Spleen (tissue), 7 donors: Measurements from ENCODE around the gene UBASH3B.

Experiments
- CTCF ChIP-seq, 11 experiments: fragments of 200-600 bp in 7 of 11; fragments of 450-650 bp in 4 of 11; sonication (generic) in 4 of 11; IDR thresholded peaks in 8 of 11; conservative IDR thresholded peaks in 3 of 11; 1 replicate in 7 of 11; 2 replicates in 4 of 11; pipeline versions ENCODE4 v1.4.0 to v1.8.0; 2016 to 2021; ENCODE audit warnings: antibody characterized with exemption in 11 of 11, inconsistent platforms in 4 of 11, mild to moderate bottlenecking in 1 of 11
- POLR2A ChIP-seq, 3 donors: fragments of 450-650 bp; IDR thresholded peaks; one replicate each; pipeline ENCODE4 v1.5.1; 2017; ENCODE audit warnings: antibody characterized with exemption in 3 of 3, mild to moderate bottlenecking in 1 of 3
- POLR2AphosphoS5 ChIP-seq, 3 donors: sonication (generic); formaldehyde crosslinking; IDR thresholded peaks; one replicate each; pipeline ENCODE4 v1.5.1; 2017; ENCODE audit warnings: antibody characterized with exemption in 3 of 3
- donor health status: DM: no; HTN: no; CAD: no; lungs with moderate emphysema.
- donor health status: DM: no; HTN: no; CAD: no.
- donor health status: DM: no; HTN: no; CAD: no.

GRCh38 chr11:122724520-122724919 is 69.0 kb downstream of the UBASH3B start:
- TF ChIP-seq CTCF (IDR thresholded peaks at IDR 0.05 in 8 of 11, conservative IDR thresholded peaks at IDR 0.05 in 3 of 11) (no peak), POLR2AphosphoS5 (IDR thresholded peaks at IDR 0.05) (peak in 1 of 3 donors; percentile 27), POLR2A (IDR thresholded peaks at IDR 0.05) (no peak)
